HFF-Myc (cell line): ENCODE measurements around the gene TMED7.
"Not testable (repeated sequence)": the region's sequence is repeated elsewhere in the genome, so short reads cannot be mapped to it uniquely, and the experiment has no call there.

Source experiments
- DNase-seq: peaks from one replicate; pipeline ENCODE4 v3.0.0-alpha.2; 2011; ENCODE audit warnings: low read depth; ENCODE audit errors: extremely low read depth
- H3K4me3 ChIP-seq: replicated peaks from 2 replicates; pipeline ENCODE4 v1.5.1; 2011; ENCODE audit warnings: low read depth, mild to moderate bottlenecking, control low read depth, low read length
- TF ChIP-seq, protein P1 (sequence below): IDR thresholded peaks from 2 replicates; pipeline ENCODE4 v1.5.1; 2012; ENCODE audit warnings: mild to moderate bottlenecking, low read depth, low read length, control low read depth; ENCODE audit errors: missing control alignments

The TMED7 gene

DNA sequence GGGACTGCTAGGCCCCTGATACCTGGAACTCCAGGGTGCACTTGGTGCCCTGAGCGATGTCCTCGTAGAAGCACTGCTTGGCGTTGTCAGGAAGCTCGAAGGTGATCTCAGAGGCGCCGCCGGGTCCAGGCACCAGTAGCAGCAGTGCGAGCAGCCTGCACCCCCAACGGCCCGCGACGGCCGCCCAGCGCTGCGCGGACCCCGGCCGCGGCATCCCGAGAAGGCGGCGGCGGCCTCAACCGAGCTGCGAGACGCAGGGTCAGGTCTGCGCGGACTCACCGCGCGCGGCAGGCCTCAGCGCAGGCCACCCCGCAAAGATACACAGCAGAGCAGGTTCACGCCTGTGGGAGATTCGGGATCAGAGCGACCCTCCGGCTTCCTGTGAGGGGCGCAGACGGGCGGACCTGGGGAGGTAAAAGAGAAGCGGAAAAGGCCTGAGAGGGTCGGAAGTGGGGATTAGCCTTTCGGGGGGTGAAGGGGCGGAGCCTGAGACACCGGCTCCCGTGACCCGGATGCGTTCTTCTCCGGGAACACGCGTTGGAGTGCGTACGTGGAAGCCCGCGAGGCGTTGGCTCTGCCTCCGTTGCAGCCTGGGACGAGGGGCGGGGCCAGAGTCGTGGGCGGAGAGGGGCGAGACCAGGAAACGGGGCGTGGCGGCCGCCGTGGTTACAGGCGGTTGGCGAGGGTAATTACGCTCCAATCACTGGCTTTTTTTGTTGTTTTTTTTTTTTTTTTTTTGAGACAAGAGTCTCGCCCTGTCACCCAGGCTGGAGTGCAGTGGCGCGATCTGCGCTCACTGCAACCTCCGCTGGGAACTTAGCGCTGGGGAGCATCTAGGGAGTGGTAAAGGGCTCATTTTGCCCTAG is at the start of gene TMED7:
Gene TMED7, minus strand, starts transcription at position 458 of the 866 bp plus-strand sequence. Its CDS starts 244 bp downstream, at position 214.
- DNase-seq, result peak; percentile 92
- TF ChIP-seq, protein P1, sequence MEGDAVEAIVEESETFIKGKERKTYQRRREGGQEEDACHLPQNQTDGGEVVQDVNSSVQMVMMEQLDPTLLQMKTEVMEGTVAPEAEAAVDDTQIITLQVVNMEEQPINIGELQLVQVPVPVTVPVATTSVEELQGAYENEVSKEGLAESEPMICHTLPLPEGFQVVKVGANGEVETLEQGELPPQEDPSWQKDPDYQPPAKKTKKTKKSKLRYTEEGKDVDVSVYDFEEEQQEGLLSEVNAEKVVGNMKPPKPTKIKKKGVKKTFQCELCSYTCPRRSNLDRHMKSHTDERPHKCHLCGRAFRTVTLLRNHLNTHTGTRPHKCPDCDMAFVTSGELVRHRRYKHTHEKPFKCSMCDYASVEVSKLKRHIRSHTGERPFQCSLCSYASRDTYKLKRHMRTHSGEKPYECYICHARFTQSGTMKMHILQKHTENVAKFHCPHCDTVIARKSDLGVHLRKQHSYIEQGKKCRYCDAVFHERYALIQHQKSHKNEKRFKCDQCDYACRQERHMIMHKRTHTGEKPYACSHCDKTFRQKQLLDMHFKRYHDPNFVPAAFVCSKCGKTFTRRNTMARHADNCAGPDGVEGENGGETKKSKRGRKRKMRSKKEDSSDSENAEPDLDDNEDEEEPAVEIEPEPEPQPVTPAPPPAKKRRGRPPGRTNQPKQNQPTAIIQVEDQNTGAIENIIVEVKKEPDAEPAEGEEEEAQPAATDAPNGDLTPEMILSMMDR, result no peak
- H3K4me3 ChIP-seq, result peak within 1 kb of the TSS; percentile 62

GRCh38 chr5:115674782-115675181 is 48.9 kb upstream of the TMED7 start:
- H3K4me3 ChIP-seq, DNase-seq: not testable (repeated sequence)

DNA sequence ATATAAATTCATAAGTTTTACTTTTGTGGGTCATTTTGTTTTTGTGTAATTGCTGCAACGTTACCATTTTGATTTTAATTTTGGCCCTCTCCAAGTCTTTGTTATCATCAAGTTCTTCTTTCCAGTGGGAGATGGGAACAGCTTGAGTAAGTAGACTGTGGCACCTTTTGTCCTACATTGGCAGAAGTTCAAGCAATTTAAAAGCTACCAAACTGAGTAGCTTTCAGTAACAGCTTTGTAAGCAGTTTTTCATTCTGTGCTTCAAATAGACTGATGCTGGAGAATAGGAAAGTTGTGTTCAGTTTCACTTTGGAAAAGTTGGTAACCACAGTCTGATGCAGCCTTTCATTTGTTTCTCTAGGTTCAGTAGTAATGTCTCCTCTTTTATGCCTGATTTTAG is 47.8 kb upstream of the TMED7 start:
- no peak overlapping the region for H3K4me3 ChIP-seq
- TF ChIP-seq, protein P1, result no peak
- DNase-seq, result no peak

GRCh38 chr5:115671939-115672338 is 46.1 kb upstream of the TMED7 start:
- TF ChIP-seq, protein P1, result no peak
- no peak for DNase-seq

DNA sequence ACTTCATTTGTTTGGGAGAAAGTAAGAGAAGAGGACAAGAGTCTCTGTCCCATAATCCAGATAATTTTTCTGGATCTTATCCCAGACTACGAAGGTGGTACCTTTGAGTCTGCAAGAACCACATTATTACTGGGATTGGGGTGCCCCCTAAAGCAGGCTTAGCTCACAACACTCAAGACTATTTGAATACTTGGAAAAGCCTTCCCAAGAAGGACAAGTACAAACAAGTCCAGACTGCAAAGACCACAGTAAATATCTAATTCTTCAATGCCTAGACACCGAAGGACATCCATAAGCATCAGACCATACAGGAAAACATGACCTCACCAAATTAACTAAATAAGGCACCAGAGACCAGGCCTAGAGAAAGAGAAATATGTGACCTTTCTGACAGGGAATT is 40.2 kb upstream of the TMED7 start:
- TF ChIP-seq, protein P1, result no peak
- no peak for DNase-seq
- no peak overlapping the region for H3K4me3 ChIP-seq

More at GRCh38 chr5:115671939-115672338, 46.1 kb upstream of the TMED7 start:
- H3K4me3 ChIP-seq, result no peak overlapping the region

- DNase-seq, result no peak
- TF ChIP-seq, protein P1, result no peak
These were observed 35.7 kb upstream of the TMED7 start for GRCh38 chr5:115661563-115661962.

GRCh38 chr5:115661101-115661500 is 35.3 kb upstream of the TMED7 start:
- TF ChIP-seq, protein P1, result no peak
- no peak overlapping the region for H3K4me3 ChIP-seq
- DNase-seq, result no peak

More at GRCh38 chr5:115661563-115661962, 35.7 kb upstream of the TMED7 start:
- H3K4me3 ChIP-seq, result no peak overlapping the region
